Activated CD8-positive, alpha-beta T cell treated with anti-CD3 and anti-CD28 coated beads for 36 hours (primary cell): ENCODE measurements around the gene DNAJC4. TPM values are rescaled to one million over a fixed set of nuclear protein-coding genes. Genes with fewer than 3 reads are reported as not detected.
A peak's percentile ranks its signal among the peaks of the same experiment; 100 is the strongest.

Experiments
- ATAC-seq: fragments of 200-7000 bp; cut with Tn5 transposase; one replicate; pipeline ENCODE4 v1.10.0; 2021; ENCODE audit warnings: mild to moderate bottlenecking, moderate library complexity
- CTCF ChIA-PET: fragments of 350-600 bp; sonication (Branson Sonifier 250); formaldehyde crosslinking; loops from one replicate; lab custom pipeline; 2021; ENCODE audit warnings: antibody characterized with exemption; lab: Charles Lee
- POLR2A ChIA-PET: fragments of 350-600 bp; sonication (Branson Sonifier 250); formaldehyde crosslinking; loops from one replicate; lab custom pipeline; 2021; ENCODE audit warnings: antibody characterized with exemption; lab: Charles Lee
- DNase-seq: peaks from one replicate; pipeline ENCODE4 v3.0.0-alpha.2; 2020
- H3K27ac Mint-ChIP-seq: one replicate; pipeline ENCODE4 v1.8.0; 2021; ENCODE audit warnings: mild to moderate bottlenecking, mixed read lengths
- H3K27me3 Mint-ChIP-seq: one replicate; pipeline ENCODE4 v1.8.0; 2021; ENCODE audit warnings: mixed read lengths
- H3K36me3 Mint-ChIP-seq: one replicate; pipeline ENCODE4 v1.8.0; 2021; ENCODE audit warnings: low read depth, mixed read lengths
- H3K4me1 Mint-ChIP-seq: one replicate; pipeline ENCODE4 v1.8.0; 2021; ENCODE audit warnings: low read depth, mixed read lengths
- H3K4me3 Mint-ChIP-seq: one replicate; pipeline ENCODE4 v1.8.0; 2021; ENCODE audit warnings: mild to moderate bottlenecking, moderate library complexity, mixed read lengths
- H3K9me3 Mint-ChIP-seq: one replicate; pipeline ENCODE4 v1.8.0; 2021; ENCODE audit warnings: mixed read lengths
- CTCF ChIP-seq: fragments of 200-600 bp; IDR thresholded peaks from one replicate; pipeline ENCODE4 v1.8.0; 2022; ENCODE audit warnings: antibody characterized with exemption, mild to moderate bottlenecking
- intact Hi-C: fragments of 100-400 bp; cut with micrococcal nuclease; formaldehyde crosslinking; loops from one replicate; pipeline ENCODE4 v1.10.0; 2022
- total RNA-seq, 2 experiments: library from RNA; stranded (reverse); gene quantifications; one replicate each; pipeline ENCODE4 v1.2.3, GENCODE V29; 2021

Gene DNAJC4
- total RNA-seq, 2 experiments from 2014 or later: 25.8 to 26.1 TPM

GRCh38 chr11:64210301-64211020, 19.9 kb upstream of the DNAJC4 start:
- H3K4me3 Mint-ChIP-seq: no peak overlapping the region
- peak overlapping the region; percentile 97 for H3K27ac Mint-ChIP-seq
- ATAC-seq (no peak), DNase-seq (no peak)
- intact Hi-C loops: no loop called here
- H3K36me3 Mint-ChIP-seq: peaks cover 69% of the 10 kb centered on the region
- no peaks in the 10 kb centered on the region for H3K9me3 Mint-ChIP-seq
- no peaks in the 10 kb centered on the region for H3K27me3 Mint-ChIP-seq
- no peak for TF ChIP-seq CTCF
- peaks cover 49% of the 10 kb centered on the region for H3K4me1 Mint-ChIP-seq
- ChIA-PET POLR2A (interaction anchor here (0.6 to 9.7 kb wide), 11 partner anchors 7 to 177 kb away, joined by 3 to 151 read pairs (median 3); partner anchors contain the start of genes DNAJC4, NUDT22 and TRPT1), CTCF (no interaction called here)

- ChIA-PET CTCF (interaction anchor here (1.7 kb wide), 1 partner anchor 13 kb away, joined by 6 read pairs; no protein-coding TSS in a partner anchor), POLR2A (interaction anchor here (0.6 to 9.7 kb wide), 9 partner anchors 9 to 536 kb away, joined by 3 to 151 read pairs (median 4); partner anchors contain the start of genes DNAJC4, NUDT22 and TRPT1)
- Mint-ChIP-seq H3K27ac (peak overlapping the region; percentile 67), H3K36me3 (peaks cover 61% of the 10 kb centered on the region), H3K9me3 (no peaks in the 10 kb centered on the region), H3K27me3 (no peaks in the 10 kb centered on the region), H3K4me3 (no peak overlapping the region), H3K4me1 (peaks cover 41% of the 10 kb centered on the region)
- ATAC-seq (no peak), DNase-seq (no peak)
- intact Hi-C loops: no loop called here
- no peak for TF ChIP-seq CTCF
Measured at GRCh38 chr11:64211181-64211872, 19.0 kb upstream of the DNAJC4 start.

- no peak overlapping the region for H3K4me3 Mint-ChIP-seq
- H3K36me3 Mint-ChIP-seq: peaks cover 37% of the 10 kb centered on the region
- CTCF ChIA-PET: interaction anchor here (1.1 to 4.0 kb wide), 7 partner anchors 9 to 84 kb away, joined by 3 to 34 read pairs (median 4); partner anchors contain the start of genes CATSPERZ, FERMT3, NUDT22 and PLCB3
- no peaks in the 10 kb centered on the region for H3K9me3 Mint-ChIP-seq
- DNase-seq: no peak
- H3K27me3 Mint-ChIP-seq: no peaks in the 10 kb centered on the region
- intact Hi-C loops: no loop called here
- POLR2A ChIA-PET: interaction anchor here (1.8 to 4.4 kb wide), 3 partner anchors 7 to 10 kb away, joined by 8 to 33 read pairs (median 31); partner anchors contain the start of genes FERMT3, NUDT22 and TRPT1
- H3K4me1 Mint-ChIP-seq: peaks cover 24% of the 10 kb centered on the region
- peak; percentile 20 for TF ChIP-seq CTCF
- peak; percentile 26 for ATAC-seq
- no peak overlapping the region for H3K27ac Mint-ChIP-seq
Measured at GRCh38 chr11:64216879-64217278, 13.5 kb upstream of the DNAJC4 start.

GRCh38 chr11:64218628-64219353, 11.6 kb upstream of the DNAJC4 start:
- no peak for DNase-seq
- intact Hi-C loops: no loop called here
- TF ChIP-seq CTCF: no peak
- CTCF ChIA-PET: interaction anchor here (4.0 kb wide), 1 partner anchor 13 kb away, joined by 34 read pairs; the partner anchor contains the start of gene FERMT3
- no peak for ATAC-seq
- POLR2A ChIA-PET: interaction anchor here (0.6 to 4.4 kb wide), 6 partner anchors 8 to 33 kb away, joined by 3 to 33 read pairs (median 6); partner anchors contain the start of genes FERMT3 and STIP1
- no peak overlapping the region for H3K27ac Mint-ChIP-seq
- no peak overlapping the region for H3K4me3 Mint-ChIP-seq
- H3K36me3 Mint-ChIP-seq: peaks cover 27% of the 10 kb centered on the region
- H3K4me1 Mint-ChIP-seq: peaks cover 17% of the 10 kb centered on the region
- no peaks in the 10 kb centered on the region for H3K27me3 Mint-ChIP-seq
- no peaks in the 10 kb centered on the region for H3K9me3 Mint-ChIP-seq
